VCaP (cell line): ENCODE results near the gene TMEM214.
"Not testable (repeated sequence)": the region's sequence is repeated elsewhere in the genome, so short reads cannot be mapped to it uniquely, and the experiment has no call there.

Source experiments
- H3K27ac ChIP-seq: fragments of 450-650 bp; 2 replicates; pipeline ENCODE4 v1.5.1; 2017
- TF ChIP-seq, protein P1 (sequence below): fragments of 450-650 bp; conservative IDR thresholded peaks from 2 replicates; pipeline ENCODE4 v1.5.1; 2017; ENCODE audit warnings: mild to moderate bottlenecking, moderate library complexity

Gene TMEM214

DNA sequence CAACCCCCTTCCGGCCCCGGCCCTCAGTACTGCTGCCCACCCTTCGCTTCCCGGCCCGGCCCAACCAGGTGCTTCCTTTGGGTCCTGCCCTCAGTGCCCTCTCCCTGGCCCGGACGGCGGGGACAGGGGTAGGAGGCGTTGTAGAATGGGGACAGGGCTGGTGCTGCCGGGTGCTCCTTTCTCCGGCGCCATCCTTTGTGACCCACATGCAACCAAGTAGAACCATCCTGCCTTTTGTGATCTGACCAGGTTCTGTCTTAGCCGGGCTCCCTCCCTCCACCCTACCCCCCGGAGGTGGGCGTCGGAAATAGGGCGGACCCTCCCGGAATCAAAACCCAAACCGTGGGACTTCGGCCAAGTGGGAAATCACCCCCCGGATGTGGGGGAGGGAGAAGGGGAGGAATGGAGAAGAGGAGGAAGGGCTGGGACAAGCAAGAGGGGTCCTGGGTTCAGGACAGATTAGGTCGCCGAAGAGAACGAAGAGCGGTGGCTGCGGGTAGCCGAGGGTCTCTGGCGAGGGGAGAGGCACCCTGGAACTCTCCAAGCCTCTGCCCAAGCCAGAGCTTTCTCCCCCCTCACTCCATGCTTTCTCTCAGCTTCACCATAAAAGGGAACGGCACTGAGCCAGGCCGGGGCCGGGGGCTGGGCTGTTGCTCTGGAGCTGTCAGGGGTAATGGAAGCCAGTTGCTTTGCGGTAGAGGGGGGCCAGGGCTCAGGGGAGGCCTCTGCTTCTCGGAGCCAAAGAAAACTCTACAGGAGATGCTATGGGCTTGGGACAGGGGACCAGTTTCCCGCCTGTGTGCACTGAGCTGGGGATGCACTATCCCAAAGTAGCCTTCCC, 39.4 kb downstream of the TMEM214 start:
- TF ChIP-seq, protein P1, sequence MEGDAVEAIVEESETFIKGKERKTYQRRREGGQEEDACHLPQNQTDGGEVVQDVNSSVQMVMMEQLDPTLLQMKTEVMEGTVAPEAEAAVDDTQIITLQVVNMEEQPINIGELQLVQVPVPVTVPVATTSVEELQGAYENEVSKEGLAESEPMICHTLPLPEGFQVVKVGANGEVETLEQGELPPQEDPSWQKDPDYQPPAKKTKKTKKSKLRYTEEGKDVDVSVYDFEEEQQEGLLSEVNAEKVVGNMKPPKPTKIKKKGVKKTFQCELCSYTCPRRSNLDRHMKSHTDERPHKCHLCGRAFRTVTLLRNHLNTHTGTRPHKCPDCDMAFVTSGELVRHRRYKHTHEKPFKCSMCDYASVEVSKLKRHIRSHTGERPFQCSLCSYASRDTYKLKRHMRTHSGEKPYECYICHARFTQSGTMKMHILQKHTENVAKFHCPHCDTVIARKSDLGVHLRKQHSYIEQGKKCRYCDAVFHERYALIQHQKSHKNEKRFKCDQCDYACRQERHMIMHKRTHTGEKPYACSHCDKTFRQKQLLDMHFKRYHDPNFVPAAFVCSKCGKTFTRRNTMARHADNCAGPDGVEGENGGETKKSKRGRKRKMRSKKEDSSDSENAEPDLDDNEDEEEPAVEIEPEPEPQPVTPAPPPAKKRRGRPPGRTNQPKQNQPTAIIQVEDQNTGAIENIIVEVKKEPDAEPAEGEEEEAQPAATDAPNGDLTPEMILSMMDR: no peak
- peak overlapping the region; percentile 85 for H3K27ac ChIP-seq

DNA sequence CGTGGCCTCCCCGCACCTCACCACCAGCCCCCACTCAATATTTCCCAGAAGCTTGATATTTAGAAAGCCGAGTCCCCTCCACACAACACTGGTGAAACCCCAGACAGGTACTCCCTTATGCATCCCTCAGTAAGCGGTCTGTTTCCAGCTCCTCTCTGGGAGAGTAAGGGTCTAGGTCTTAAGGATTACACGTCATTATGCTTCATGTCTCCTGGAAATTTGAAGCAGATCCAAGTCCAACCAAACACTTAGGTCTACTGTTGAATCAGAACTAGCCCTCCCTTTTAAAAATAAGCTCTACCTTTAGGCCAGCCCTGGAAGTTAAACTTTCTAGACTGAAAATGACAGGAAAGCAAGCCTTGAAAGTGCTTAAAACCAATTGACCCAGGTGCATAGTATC, 40.2 kb downstream of the TMEM214 start:
- TF ChIP-seq, protein P1: no peak
- no peak overlapping the region for H3K27ac ChIP-seq

DNA sequence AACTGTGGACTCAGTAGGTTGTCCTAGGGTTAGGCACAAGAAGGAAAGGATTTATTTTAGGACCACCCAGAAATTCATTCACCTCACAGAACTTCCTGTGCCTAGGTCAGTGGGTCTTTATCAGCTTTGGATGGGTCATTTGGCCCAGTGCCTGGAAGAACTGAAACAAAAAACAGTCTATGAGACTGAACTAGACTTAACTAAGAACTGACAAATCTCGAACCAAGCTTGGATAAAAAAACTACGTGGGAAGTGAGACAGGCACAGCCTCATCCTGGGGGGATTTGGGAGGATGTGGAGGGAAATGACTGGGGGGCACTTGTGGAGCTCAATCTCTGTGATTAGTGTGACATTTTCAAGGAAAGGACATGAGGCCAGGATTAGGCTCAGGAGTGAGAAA, 41.0 kb downstream of the TMEM214 start:
- H3K27ac ChIP-seq: no peak overlapping the region
- TF ChIP-seq, protein P1: no peak

DNA sequence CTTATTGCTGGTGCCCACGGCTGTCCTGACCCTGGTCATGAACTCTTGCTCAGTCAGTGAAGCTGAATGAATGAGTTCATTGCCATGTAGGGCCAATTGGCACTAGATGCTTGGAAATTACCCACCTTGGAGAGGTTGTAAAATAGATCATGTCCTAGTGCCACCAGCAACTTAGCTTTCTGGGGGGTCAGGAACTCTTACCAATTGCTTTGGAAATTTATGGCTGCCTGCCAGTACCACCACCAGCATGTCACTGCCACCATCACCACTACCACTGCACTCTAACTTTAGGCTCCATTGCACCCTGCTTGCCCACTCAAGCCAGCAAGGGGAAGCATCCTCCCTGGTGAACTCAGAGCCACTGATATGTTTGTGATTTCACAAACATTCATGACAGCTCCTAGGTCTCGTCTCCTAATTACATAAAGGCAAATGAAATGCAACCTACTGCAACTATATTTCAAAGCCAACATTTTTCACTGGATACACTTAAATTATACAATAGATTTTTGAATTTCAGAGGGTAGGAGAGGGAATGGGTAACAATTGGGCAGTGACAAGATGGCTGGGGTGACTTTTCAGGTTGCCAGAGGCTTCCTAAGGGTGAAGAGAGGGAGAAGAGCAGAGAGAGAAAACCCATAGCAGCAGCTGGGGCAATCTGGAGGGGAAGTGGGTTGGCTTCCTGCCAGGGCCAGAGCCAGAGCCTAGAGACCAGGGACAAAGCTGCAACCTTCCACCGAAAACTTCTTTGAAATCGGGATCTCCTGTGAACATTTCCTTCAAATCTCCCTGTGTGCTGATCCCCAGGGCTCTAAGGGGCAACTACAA, 42.2 kb downstream of the TMEM214 start:
- no peak overlapping the region for H3K27ac ChIP-seq
- TF ChIP-seq, protein P1: no peak

DNA sequence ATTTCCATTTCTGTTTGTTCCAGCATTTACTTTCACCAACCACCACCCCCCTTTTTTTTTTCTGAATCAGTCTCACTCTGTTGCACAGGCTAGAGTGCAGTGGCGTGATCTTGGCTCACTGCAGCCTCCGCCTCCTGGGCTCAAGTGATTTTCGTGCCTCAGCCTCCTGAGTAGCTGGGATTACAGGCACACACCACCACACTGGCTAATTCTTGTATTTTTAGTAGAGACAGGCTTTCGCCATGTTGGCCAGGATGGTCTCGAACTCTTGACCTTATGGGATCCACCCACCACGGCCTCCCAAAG, 42.8 kb downstream of the TMEM214 start:
- H3K27ac ChIP-seq: not testable (repeated sequence)

DNA sequence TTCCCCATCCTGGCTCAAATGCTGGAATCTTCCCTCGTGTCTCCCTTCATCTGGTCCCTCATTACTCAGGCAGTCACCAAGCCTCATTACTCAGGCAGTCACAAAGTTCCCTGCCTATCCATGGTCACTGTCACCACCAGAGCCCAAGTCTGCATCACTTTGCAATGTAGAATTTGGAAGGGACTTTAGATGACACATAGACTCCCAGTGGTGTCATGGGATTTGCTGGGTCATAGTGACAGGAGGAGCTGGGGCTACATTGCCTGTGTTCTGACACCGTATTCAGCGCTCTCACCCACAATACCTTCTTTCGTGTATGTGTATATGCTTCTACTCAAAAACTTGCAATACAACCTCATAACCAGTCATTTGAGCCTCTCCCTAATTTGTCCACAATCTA, 43.6 kb downstream of the TMEM214 start:
- no peak overlapping the region for H3K27ac ChIP-seq
- TF ChIP-seq, protein P1: no peak

DNA sequence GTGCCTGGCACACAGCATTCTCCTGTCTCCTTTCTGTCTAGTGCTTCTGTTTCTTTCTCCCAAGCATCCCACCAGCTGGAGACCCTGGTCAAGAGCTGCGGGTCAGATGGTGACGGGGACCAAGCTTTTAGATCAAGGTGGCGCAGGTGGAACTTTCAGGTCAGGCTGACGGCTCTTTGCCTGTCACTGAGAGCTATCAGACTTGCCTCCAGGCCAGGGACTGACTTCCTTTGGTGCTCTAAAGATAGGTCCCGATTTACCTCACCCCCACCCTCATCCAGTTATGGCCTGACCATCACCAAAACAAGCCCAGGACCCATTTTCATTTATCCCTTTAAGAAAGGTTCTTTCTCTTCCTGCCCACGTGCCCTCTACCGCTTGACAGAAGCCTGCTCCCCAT, 44.5 kb downstream of the TMEM214 start:
- TF ChIP-seq, protein P1: no peak
- no peak overlapping the region for H3K27ac ChIP-seq
